Gastrocnemius medialis (tissue), 4 donors: ENCODE results near the gene KCNC1. TPM values are rescaled to one million over a fixed set of nuclear protein-coding genes. Genes with fewer than 3 reads are reported as not detected.
A peak's percentile ranks its signal among the peaks of the same experiment; 100 is the strongest.

Experiments used
- ATAC-seq, 2 donors: fragments of 150-250 bp; one replicate each; pipeline ENCODE4 v1.9.1; 2016
- DNase-seq, 2 donors: peaks; one replicate each; pipeline ENCODE4 v3.0.0-alpha.2; 2019
- H3K27ac ChIP-seq, 4 donors: fragments of 200-600 bp; sonication (generic); 1 replicate in 1 of 4; 2 replicates in 3 of 4; pipeline ENCODE4 v1.5.1; 2016 to 2018; ENCODE audit warnings: mild to moderate bottlenecking in 2 of 4, moderate library complexity in 1 of 4
- H3K27me3 ChIP-seq, 3 donors: fragments of 200-600 bp; sonication (generic) in 2 of 3; 1 replicate in 1 of 3; 2 replicates in 2 of 3; pipeline versions ENCODE4 v1.5.1 to v1.6.0; 2016 to 2019; ENCODE audit warnings: mild to moderate bottlenecking in 1 of 3, moderate library complexity in 1 of 3
- H3K36me3 ChIP-seq, 2 donors: fragments of 200-600 bp; sonication (generic) in 1 of 2; one replicate each; pipeline ENCODE4 v1.5.1; 2017 to 2018
- H3K4me1 ChIP-seq, 2 donors: fragments of 200-600 bp; sonication (generic) in 1 of 2; one replicate each; pipeline ENCODE4 v1.5.1; 2016 to 2017; ENCODE audit warnings: mild to moderate bottlenecking in 2 of 2
- H3K4me3 ChIP-seq, 4 donors: fragments of 200-600 bp; sonication (generic) in 3 of 4; 1 replicate in 1 of 4; 2 replicates in 3 of 4; pipeline ENCODE4 v1.5.1; 2016 to 2019; ENCODE audit warnings: mild to moderate bottlenecking in 2 of 4
- H3K9me3 ChIP-seq, 3 donors: fragments of 200-600 bp; sonication (generic) in 2 of 3; 1 replicate in 1 of 3; 2 replicates in 2 of 3; pipeline ENCODE4 v1.5.1; 2016 to 2019
- POLR2A ChIP-seq, 2 donors: fragments of 450-650 bp; IDR thresholded peaks; one replicate each; pipeline ENCODE4 v1.6.1; 2017; ENCODE audit warnings: antibody characterized with exemption in 2 of 2, mild to moderate bottlenecking in 2 of 2, moderate library complexity in 2 of 2
- in situ Hi-C, 4 donors: fragments of 200-750 bp; cut with MboI; loops; one replicate each; pipeline versions ENCODE4 v1.15.0 to v1.8.0; 2017; ENCODE audit warnings: low sequenced_read_pairs in 4 of 4
- intact Hi-C: fragments of 100-400 bp; cut with DNase I; formaldehyde crosslinking; loops from one replicate; pipeline ENCODE4 v1.15.1; 2023; ENCODE audit warnings: low total_unique reads
- total RNA-seq, 4 donors: library from RNA; depleted of rRNA; stranded (reverse); fragments of >200 nt; gene quantifications; one replicate each; pipeline versions ENCODE4 v1.1.0 to v1.2.3, GENCODE V29; 2016
- TF ChIP-seq, protein P1 (sequence below), 5 experiments: fragments of 450-650 bp in 3 of 5; fragments of 200-600 bp in 2 of 5; sonication (generic) in 2 of 5; IDR thresholded peaks in 4 of 5; conservative IDR thresholded peaks in 1 of 5; 1 replicate in 4 of 5; 2 replicates in 1 of 5; pipeline ENCODE4 v1.5.1; 2016 to 2019; ENCODE audit warnings: antibody characterized with exemption in 5 of 5, mild to moderate bottlenecking in 3 of 5, moderate library complexity in 3 of 5

The KCNC1 gene
- total RNA-seq, 4 donors from 2014 or later, result 0.03 to 0.53 (median 0.15) TPM

GRCh38 chr11:17807034-17807433 lies 72.5 kb downstream of the KCNC1 start:
- DNase-seq (no peak), ATAC-seq (no peak)
- Histone ChIP-seq H3K4me3 (no peak overlapping the region), H3K36me3 (no peaks in the 10 kb centered on the region), H3K27me3 (no peaks in the 10 kb centered on the region), H3K27ac (no peak overlapping the region), H3K9me3 (no peaks in the 10 kb centered on the region), H3K4me1 (peaks cover 18 to 34% of the 10 kb centered on the region in 2 donors)
- in situ Hi-C loops, result no loop called here
- no peak for TF ChIP-seq POLR2A (IDR thresholded peaks at IDR 0.05)
- TF ChIP-seq, protein P1, sequence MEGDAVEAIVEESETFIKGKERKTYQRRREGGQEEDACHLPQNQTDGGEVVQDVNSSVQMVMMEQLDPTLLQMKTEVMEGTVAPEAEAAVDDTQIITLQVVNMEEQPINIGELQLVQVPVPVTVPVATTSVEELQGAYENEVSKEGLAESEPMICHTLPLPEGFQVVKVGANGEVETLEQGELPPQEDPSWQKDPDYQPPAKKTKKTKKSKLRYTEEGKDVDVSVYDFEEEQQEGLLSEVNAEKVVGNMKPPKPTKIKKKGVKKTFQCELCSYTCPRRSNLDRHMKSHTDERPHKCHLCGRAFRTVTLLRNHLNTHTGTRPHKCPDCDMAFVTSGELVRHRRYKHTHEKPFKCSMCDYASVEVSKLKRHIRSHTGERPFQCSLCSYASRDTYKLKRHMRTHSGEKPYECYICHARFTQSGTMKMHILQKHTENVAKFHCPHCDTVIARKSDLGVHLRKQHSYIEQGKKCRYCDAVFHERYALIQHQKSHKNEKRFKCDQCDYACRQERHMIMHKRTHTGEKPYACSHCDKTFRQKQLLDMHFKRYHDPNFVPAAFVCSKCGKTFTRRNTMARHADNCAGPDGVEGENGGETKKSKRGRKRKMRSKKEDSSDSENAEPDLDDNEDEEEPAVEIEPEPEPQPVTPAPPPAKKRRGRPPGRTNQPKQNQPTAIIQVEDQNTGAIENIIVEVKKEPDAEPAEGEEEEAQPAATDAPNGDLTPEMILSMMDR (IDR thresholded peaks at IDR 0.05 in 4 of 5, conservative IDR thresholded peaks at IDR 0.05 in 1 of 5), result no peak
- intact Hi-C loops, result no loop called here

DNA sequence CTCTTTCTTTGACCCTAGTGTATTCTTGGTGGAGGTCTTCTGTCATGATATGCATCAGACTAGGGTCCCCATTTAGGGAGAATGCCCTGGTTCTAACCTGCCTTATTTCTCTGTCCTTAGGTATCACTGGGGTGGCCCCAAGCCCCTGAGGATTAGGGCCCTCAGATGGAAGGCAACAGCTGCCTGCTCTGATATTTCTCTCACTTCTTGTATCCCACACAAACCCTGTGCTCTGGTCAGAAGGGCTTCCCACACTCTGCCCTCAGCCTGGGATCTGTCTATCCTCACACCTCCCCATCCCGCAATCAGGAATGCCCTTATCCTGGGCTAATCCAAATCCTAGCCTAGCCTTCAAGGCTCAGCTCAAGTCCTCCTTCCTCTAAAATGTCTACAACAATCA lies 75.5 kb downstream of the KCNC1 start:
- Histone ChIP-seq H3K27me3 (no peaks in the 10 kb centered on the region), H3K36me3 (no peaks in the 10 kb centered on the region), H3K4me1 (peaks cover 39 to 59% of the 10 kb centered on the region in 2 donors), H3K4me3 (no peak overlapping the region), H3K27ac (no peak overlapping the region), H3K9me3 (no peaks in the 10 kb centered on the region)
- in situ Hi-C loops, result no loop called here
- intact Hi-C loops, result no loop called here
- TF ChIP-seq, protein P1 (IDR thresholded peaks at IDR 0.05 in 4 of 5, conservative IDR thresholded peaks at IDR 0.05 in 1 of 5), result no peak
- TF ChIP-seq POLR2A (IDR thresholded peaks at IDR 0.05), result no peak
- no peak for DNase-seq
- no peak for ATAC-seq

DNA sequence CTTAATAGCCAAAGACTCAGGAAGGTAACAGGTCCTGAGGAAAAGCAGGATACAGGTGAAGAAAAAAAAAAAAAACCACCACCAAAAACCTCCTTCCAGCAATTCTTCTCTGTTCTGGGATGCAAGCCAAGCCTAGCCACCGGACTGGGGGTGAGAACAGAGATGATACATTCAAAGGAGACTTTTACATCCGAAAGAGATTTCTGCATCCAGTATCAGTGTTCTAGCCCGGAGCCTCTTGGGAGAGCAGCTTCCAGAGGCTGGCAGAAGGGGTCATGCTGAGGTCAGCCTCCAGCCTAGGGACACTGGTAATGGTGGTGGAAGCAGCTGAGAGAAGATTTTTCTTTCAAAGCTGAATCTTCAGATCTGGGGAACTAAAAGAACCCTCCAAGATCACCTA lies 76.2 kb downstream of the KCNC1 start:
- in situ Hi-C loops (no loop called here), intact Hi-C loops (no loop called here)
- H3K27ac ChIP-seq, result no peak overlapping the region
- no peak overlapping the region for H3K4me3 ChIP-seq
- TF ChIP-seq, protein P1 (IDR thresholded peaks at IDR 0.05 in 4 of 5, conservative IDR thresholded peaks at IDR 0.05 in 1 of 5), result no peak
- TF ChIP-seq POLR2A (IDR thresholded peaks at IDR 0.05), result no peak
- no peaks in the 10 kb centered on the region for H3K9me3 ChIP-seq
- peak in 1 of 2 donors; percentile 16 for ATAC-seq
- H3K36me3 ChIP-seq, result no peaks in the 10 kb centered on the region
- peaks cover 39 to 55% of the 10 kb centered on the region in 2 donors for H3K4me1 ChIP-seq
- DNase-seq, result no peak
- no peaks in the 10 kb centered on the region for H3K27me3 ChIP-seq

GRCh38 chr11:17811352-17811751 lies 76.8 kb downstream of the KCNC1 start:
- Histone ChIP-seq H3K27ac (no peak overlapping the region), H3K27me3 (no peaks in the 10 kb centered on the region), H3K9me3 (no peaks in the 10 kb centered on the region), H3K36me3 (no peaks in the 10 kb centered on the region), H3K4me1 (peaks cover 39 to 49% of the 10 kb centered on the region in 2 donors), H3K4me3 (no peak overlapping the region)
- no peak for ATAC-seq
- no peak for DNase-seq
- intact Hi-C loops (no loop called here), in situ Hi-C loops (no loop called here)
- no peak for TF ChIP-seq POLR2A (IDR thresholded peaks at IDR 0.05)

- intact Hi-C loops, result no loop called here
- Histone ChIP-seq H3K4me3 (no peak overlapping the region), H3K27me3 (no peaks in the 10 kb centered on the region), H3K9me3 (no peaks in the 10 kb centered on the region), H3K27ac (peak overlapping the region; percentile 59 to 66 (median 62)), H3K4me1 (peaks cover 39 to 46% of the 10 kb centered on the region in 2 donors), H3K36me3 (no peaks in the 10 kb centered on the region)
- DNase-seq, result no peak
- ATAC-seq, result no peak
- TF ChIP-seq, protein P1 (IDR thresholded peaks at IDR 0.05 in 4 of 5, conservative IDR thresholded peaks at IDR 0.05 in 1 of 5), result no peak
- TF ChIP-seq POLR2A (IDR thresholded peaks at IDR 0.05), result no peak
- in situ Hi-C loops, result no loop called here
Measured at GRCh38 chr11:17812091-17812864, 77.7 kb downstream of the KCNC1 start.
